BE2C (cell line): ENCODE measurements around the gene RAB43.
"Not testable (repeated sequence)": the region's sequence is repeated elsewhere in the genome, so short reads cannot be mapped to it uniquely, and the experiment has no call there.

Experiments used
- DNase-seq: peaks from one replicate; pipeline ENCODE4 v3.0.0-alpha.2; 2020
- H3K27me3 ChIP-seq: fragments of 250-450 bp; sonication (Bioruptor Pico); 2 replicates; pipeline ENCODE4 v1.5.1; 2020; ENCODE audit warnings: mild to moderate bottlenecking
- H3K36me3 ChIP-seq: fragments of 250-450 bp; sonication (Bioruptor Pico); 2 replicates; pipeline ENCODE4 v1.5.1; 2020; ENCODE audit warnings: mild to moderate bottlenecking
- H3K4me1 ChIP-seq: fragments of 250-450 bp; sonication (Bioruptor Pico); 2 replicates; pipeline ENCODE4 v1.5.1; 2020
- H3K4me3 ChIP-seq: 2 replicates; pipeline ENCODE4 v1.5.1; 2011; ENCODE audit warnings: low read depth, low read length
- H3K9me3 ChIP-seq: fragments of 250-450 bp; sonication (Bioruptor Pico); 2 replicates; pipeline ENCODE4 v1.5.1; 2020
- CTCF ChIP-seq: IDR thresholded peaks from 2 replicates; pipeline ENCODE4 v1.5.1; 2012; ENCODE audit warnings: mild to moderate bottlenecking, low read depth, low read length

Gene RAB43

GRCh38 chr3:129160891-129161859, 39.6 kb upstream of the RAB43 start, which contains the start of gene ISY1:
Gene ISY1, minus strand, starts transcription at chr3:129161063. Its CDS starts 88 bp downstream, at chr3:129160975.
- Histone ChIP-seq H3K4me1 (peaks cover 6% of the 10 kb centered on the region), H3K4me3 (peak within 1 kb of the TSS; percentile 98), H3K9me3 (no peaks in the 10 kb centered on the region), H3K27me3 (no peaks in the 10 kb centered on the region), H3K36me3 (peaks cover 13% of the 10 kb centered on the region)
- peak; percentile 81 for TF ChIP-seq CTCF
- peak; percentile 91 for DNase-seq

- Histone ChIP-seq H3K4me1 (no peaks in the 10 kb centered on the region), H3K27me3 (no peaks in the 10 kb centered on the region), H3K9me3 (no peaks in the 10 kb centered on the region), H3K4me3 (no peak overlapping the region), H3K36me3 (peaks cover 26% of the 10 kb centered on the region)
- no peak for DNase-seq
- TF ChIP-seq CTCF: no peak
These were observed 23.2 kb upstream of the RAB43 start for GRCh38 chr3:129144786-129145185.

GRCh38 chr3:129141011-129141410, 19.4 kb upstream of the RAB43 start:
- not testable (repeated sequence) for H3K27me3 ChIP-seq, DNase-seq, H3K4me3 ChIP-seq, H3K4me1 ChIP-seq, H3K9me3 ChIP-seq
- peaks cover 27% of the 10 kb centered on the region for H3K36me3 ChIP-seq

- Histone ChIP-seq H3K9me3 (no peaks in the 10 kb centered on the region), H3K4me1 (no peaks in the 10 kb centered on the region), H3K36me3 (peaks cover 19% of the 10 kb centered on the region), H3K27me3 (no peaks in the 10 kb centered on the region), H3K4me3 (no peak overlapping the region)
- DNase-seq: no peak
- TF ChIP-seq CTCF: no peak
These were observed 18.3 kb upstream of the RAB43 start for GRCh38 chr3:129139911-129140310.

- peaks cover 39% of the 10 kb centered on the region for H3K36me3 ChIP-seq
- H3K4me3 ChIP-seq, H3K4me1 ChIP-seq: not testable (repeated sequence)
These were observed 14.7 kb upstream of the RAB43 start for GRCh38 chr3:129136275-129136674.

GRCh38 chr3:129132097-129132866, 10.7 kb upstream of the RAB43 start:
- no peak overlapping the region for H3K4me3 ChIP-seq
- H3K4me1 ChIP-seq: no peaks in the 10 kb centered on the region
- peaks cover 46% of the 10 kb centered on the region for H3K36me3 ChIP-seq
- DNase-seq: no peak
- no peaks in the 10 kb centered on the region for H3K27me3 ChIP-seq
- TF ChIP-seq CTCF: no peak
- H3K9me3 ChIP-seq: no peaks in the 10 kb centered on the region

More at GRCh38 chr3:129136275-129136674, 14.7 kb upstream of the RAB43 start:
- not testable (repeated sequence) for H3K27me3 ChIP-seq, H3K9me3 ChIP-seq, DNase-seq
